HUES64 (cell line): Measurements from ENCODE around the gene RNF130.

Experiments used
- H3K27ac ChIP-seq: 2 replicates; pipeline ENCODE4 v1.7.0; 2013; ENCODE audit warnings: low read depth, low read length, inconsistent platforms
- H3K27me3 ChIP-seq: 2 replicates; pipeline ENCODE4 v1.6.1; 2013; ENCODE audit warnings: mild to moderate bottlenecking, low read length; ENCODE audit not compliant: insufficient read depth
- H3K36me3 ChIP-seq: 2 replicates; pipeline ENCODE4 v1.6.1; 2013; ENCODE audit warnings: mild to moderate bottlenecking, low read length; ENCODE audit not compliant: insufficient read depth
- H3K4me1 ChIP-seq: 2 replicates; pipeline ENCODE4 v1.6.1; 2013; ENCODE audit warnings: mild to moderate bottlenecking, low read length, moderate library complexity; ENCODE audit not compliant: insufficient read depth
- H3K4me3 ChIP-seq: 2 replicates; pipeline ENCODE4 v1.5.1; 2013; ENCODE audit warnings: mild to moderate bottlenecking, low read length, moderate library complexity
- H3K9ac ChIP-seq: 2 replicates; pipeline ENCODE4 v1.6.1; 2013; ENCODE audit warnings: mild to moderate bottlenecking, low read depth, low read length
- H3K9me3 ChIP-seq: 2 replicates; pipeline ENCODE4 v1.6.1; 2013; ENCODE audit warnings: low read depth, low read length; ENCODE audit not compliant: insufficient read depth
- WGBS: fragments of 150-250, 120-280 bp; methylation state at CpG from one replicate; pipeline ENCODE4 v1.1.7; 2013; ENCODE audit warnings: missing lambda C conversion rate; 5-methylcytosine and 5-hydroxymethylcytosine counted together

RNF130 gene

GRCh38 chr5:180082633-180083420 lies 11.3 kb upstream of the RNF130 start:
- H3K4me1 ChIP-seq = peaks cover 46% of the 10 kb centered on the region
- no peak overlapping the region for H3K4me3 ChIP-seq
- WGBS = 19% methylated on average over 17 of the region's 17 CpGs
- peak overlapping the region; percentile 98 for H3K27ac ChIP-seq
- H3K36me3 ChIP-seq = no peaks in the 10 kb centered on the region
- peak overlapping the region; percentile 70 for H3K9ac ChIP-seq
- no peaks in the 10 kb centered on the region for H3K27me3 ChIP-seq
- H3K9me3 ChIP-seq = 0 out of 2 replicates have a peak, but pooled peaks cover 2% of the 10 kb centered on the region

- Histone ChIP-seq H3K9ac (no peak overlapping the region), H3K4me3 (no peak overlapping the region), H3K27ac (no peak overlapping the region; the same call in 1 of the 2 replicates), H3K4me1 (peaks cover 42% of the 10 kb centered on the region), H3K9me3 (0 out of 2 replicates have a peak, but pooled peaks cover 2% of the 10 kb centered on the region), H3K27me3 (no peaks in the 10 kb centered on the region), H3K36me3 (no peaks in the 10 kb centered on the region)
- 95% methylated on average over 5 of the region's 5 CpGs for WGBS
Observed at GRCh38 chr5:180081481-180081880, 9.9 kb upstream of the RNF130 start.

GRCh38 chr5:180080486-180081280 lies 9.1 kb upstream of the RNF130 start:
- 0 out of 2 replicates have a peak, but pooled peaks cover 2% of the 10 kb centered on the region for H3K9me3 ChIP-seq
- WGBS = 95% methylated on average over 24 of the region's 24 CpGs

GRCh38 chr5:180079702-180080466 lies 8.3 kb upstream of the RNF130 start:
- H3K9me3 ChIP-seq = 0 out of 2 replicates have a peak, but pooled peaks cover 2% of the 10 kb centered on the region
- no peak overlapping the region for H3K27ac ChIP-seq
- H3K4me3 ChIP-seq = no peak overlapping the region
- H3K27me3 ChIP-seq = no peaks in the 10 kb centered on the region
- 92% methylated on average over 14 of the region's 14 CpGs for WGBS
- no peak overlapping the region for H3K9ac ChIP-seq
- no peaks in the 10 kb centered on the region for H3K36me3 ChIP-seq
- peaks cover 29% of the 10 kb centered on the region for H3K4me1 ChIP-seq

More at GRCh38 chr5:180080486-180081280, 9.1 kb upstream of the RNF130 start:
- H3K36me3 ChIP-seq = no peaks in the 10 kb centered on the region
- peaks cover 37% of the 10 kb centered on the region for H3K4me1 ChIP-seq
- H3K9ac ChIP-seq = no peak overlapping the region
- H3K4me3 ChIP-seq = no peak overlapping the region
- no peak overlapping the region for H3K27ac ChIP-seq
- H3K27me3 ChIP-seq = no peaks in the 10 kb centered on the region

GRCh38 chr5:180078348-180078747 lies 6.8 kb upstream of the RNF130 start:
- Histone ChIP-seq H3K9ac (no peak overlapping the region), H3K36me3 (no peaks in the 10 kb centered on the region), H3K4me1 (peaks cover 14% of the 10 kb centered on the region), H3K9me3 (0 out of 2 replicates have a peak, but pooled peaks cover 2% of the 10 kb centered on the region), H3K4me3 (no peak overlapping the region), H3K27ac (no peak overlapping the region), H3K27me3 (peaks cover 6% of the 10 kb centered on the region)
- 97% methylated on average over 9 of the region's 9 CpGs for WGBS

GRCh38 chr5:180077594-180078284 lies 6.2 kb upstream of the RNF130 start:
- Histone ChIP-seq H3K9me3 (peaks cover 4% of the 10 kb centered on the region; the same call in 1 of the 2 replicates), H3K4me1 (peaks cover 10% of the 10 kb centered on the region), H3K4me3 (no peak overlapping the region), H3K36me3 (no peaks in the 10 kb centered on the region), H3K9ac (no peak overlapping the region), H3K27ac (no peak overlapping the region), H3K27me3 (peaks cover 11% of the 10 kb centered on the region)
- WGBS = 90% methylated on average over 9 of the region's 9 CpGs

GRCh38 chr5:180075703-180076102 lies 4.1 kb upstream of the RNF130 start:
- Histone ChIP-seq H3K9ac (no peak overlapping the region), H3K9me3 (peaks cover 11% of the 10 kb centered on the region), H3K4me3 (no peak overlapping the region), H3K27me3 (peaks cover 18% of the 10 kb centered on the region), H3K4me1 (no peaks in the 10 kb centered on the region), H3K27ac (no peak overlapping the region), H3K36me3 (no peaks in the 10 kb centered on the region)
- 100% methylated on average over 1 of the region's 1 CpG for WGBS

GRCh38 chr5:180074462-180074861 lies 2.9 kb upstream of the RNF130 start:
- H3K4me1 ChIP-seq = peaks cover 10% of the 10 kb centered on the region
- H3K9ac ChIP-seq = no peak overlapping the region
- no peak overlapping the region for H3K27ac ChIP-seq
- H3K9me3 ChIP-seq = peaks cover 11% of the 10 kb centered on the region
- WGBS = 94% methylated on average over 4 of the region's 4 CpGs
- H3K27me3 ChIP-seq = peaks cover 18% of the 10 kb centered on the region
- no peak overlapping the region for H3K4me3 ChIP-seq
- H3K36me3 ChIP-seq = no peaks in the 10 kb centered on the region

- Histone ChIP-seq H3K4me1 (peaks cover 30% of the 10 kb centered on the region), H3K9ac (no peak overlapping the region), H3K4me3 (no peak overlapping the region), H3K27ac (no peak overlapping the region), H3K27me3 (peaks cover 18% of the 10 kb centered on the region), H3K36me3 (no peaks in the 10 kb centered on the region), H3K9me3 (peaks cover 9% of the 10 kb centered on the region)
- WGBS = 94% methylated on average over 25 of the region's 25 CpGs
Observed at GRCh38 chr5:180072556-180072955, 997 bp upstream of the RNF130 start.

GRCh38 chr5:180072256-180072548 lies 643 bp upstream of the RNF130 start:
- peaks cover 18% of the 10 kb centered on the region for H3K27me3 ChIP-seq
- no peak overlapping the region for H3K9ac ChIP-seq
- H3K4me1 ChIP-seq = peaks cover 33% of the 10 kb centered on the region
- H3K36me3 ChIP-seq = no peaks in the 10 kb centered on the region
- H3K27ac ChIP-seq = no peak overlapping the region
- H3K9me3 ChIP-seq = peaks cover 9% of the 10 kb centered on the region
- WGBS = 26% methylated on average over 14 of the region's 14 CpGs
- peak overlapping the region; percentile 98; the same call in 1 of the 2 replicates for H3K4me3 ChIP-seq
